Stimulated activated effector memory CD8-positive, alpha-beta T cell treated with anti-CD3 and anti-CD28 coated beads, Interleukin-12 subunit alpha, Interleukin-12 subunit beta, amount 100 ng/mL, for 72 hours (primary cell): ENCODE measurements around the gene ZNF766.
"Not testable (repeated sequence)": the region's sequence is repeated elsewhere in the genome, so short reads cannot be mapped to it uniquely, and the experiment has no call there.

Experiments
- ATAC-seq: fragments of 150-1000 bp; cut with Tn5 transposase; 2 replicates; pipeline ENCODE4 v1.10.0; 2021
- DNase-seq, 2 donors: peaks; one replicate each; pipeline ENCODE4 v3.0.0; 2021 to 2022; ENCODE audit warnings: low spot score in 2 of 2
- H3K27ac Mint-ChIP-seq: one replicate; pipeline ENCODE4 v1.8.0; 2022; ENCODE audit warnings: mild to moderate bottlenecking, mixed read lengths
- H3K36me3 Mint-ChIP-seq: one replicate; pipeline ENCODE4 v1.8.0; 2022; ENCODE audit warnings: mild to moderate bottlenecking, mixed read lengths
- H3K4me1 Mint-ChIP-seq: one replicate; pipeline ENCODE4 v1.8.0; 2022; ENCODE audit warnings: mixed read lengths
- H3K4me3 Mint-ChIP-seq: one replicate; pipeline ENCODE4 v1.8.0; 2022; ENCODE audit warnings: mild to moderate bottlenecking, mixed read lengths
- H3K9me3 Mint-ChIP-seq: one replicate; pipeline ENCODE4 v1.8.0; 2022; ENCODE audit warnings: mixed read lengths

Gene ZNF766

DNA sequence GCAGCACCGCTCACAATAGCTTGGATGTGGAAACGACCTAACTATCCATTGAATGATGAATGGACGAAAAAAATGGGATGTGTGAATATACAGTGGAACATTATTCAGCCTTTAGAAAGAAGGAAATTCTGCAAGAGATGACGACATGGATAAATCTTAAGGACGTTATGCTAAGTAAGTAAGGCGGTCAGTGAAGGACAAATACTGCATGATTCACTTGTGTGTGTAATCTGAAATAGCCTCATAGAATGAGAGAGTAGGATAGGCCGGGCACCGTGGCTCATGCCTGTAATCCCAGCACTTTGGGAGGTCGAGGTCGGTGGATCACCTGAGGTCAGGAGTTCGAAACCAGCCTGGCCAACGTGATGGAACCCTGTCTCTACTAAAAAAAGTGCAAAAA lies 25.4 kb upstream of the ZNF766 start:
- Mint-ChIP-seq H3K9me3 (no peaks in the 10 kb centered on the region), H3K27ac (no peak overlapping the region), H3K36me3 (no peaks in the 10 kb centered on the region), H3K4me3 (no peak overlapping the region), H3K4me1 (no peaks in the 10 kb centered on the region)
- no peak for DNase-seq
- ATAC-seq = no peak

DNA sequence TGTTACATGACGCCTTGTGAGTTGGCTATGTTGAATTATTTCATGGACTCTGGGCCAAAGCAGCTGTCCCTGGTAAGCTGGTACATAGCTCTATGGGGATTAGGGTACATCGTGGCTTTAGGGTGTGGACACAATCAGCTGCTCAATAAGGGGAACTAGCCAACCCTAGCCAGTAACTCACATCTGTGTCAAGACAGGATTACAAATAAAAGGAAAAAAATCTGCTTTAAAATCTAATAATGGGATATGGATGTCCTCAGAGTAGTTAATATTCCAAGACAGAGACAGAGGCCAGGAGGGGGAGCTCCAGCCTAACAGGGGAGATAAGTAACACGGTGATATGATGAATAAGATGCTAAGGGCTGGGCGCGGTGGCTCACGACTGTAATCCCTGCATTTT lies 21.1 kb upstream of the ZNF766 start:
- H3K9me3 Mint-ChIP-seq = no peaks in the 10 kb centered on the region
- peak; percentile 76 for ATAC-seq
- H3K27ac Mint-ChIP-seq = no peak overlapping the region
- no peaks in the 10 kb centered on the region for H3K36me3 Mint-ChIP-seq
- DNase-seq = no peak
- H3K4me1 Mint-ChIP-seq = no peaks in the 10 kb centered on the region
- H3K4me3 Mint-ChIP-seq = no peak overlapping the region

DNA sequence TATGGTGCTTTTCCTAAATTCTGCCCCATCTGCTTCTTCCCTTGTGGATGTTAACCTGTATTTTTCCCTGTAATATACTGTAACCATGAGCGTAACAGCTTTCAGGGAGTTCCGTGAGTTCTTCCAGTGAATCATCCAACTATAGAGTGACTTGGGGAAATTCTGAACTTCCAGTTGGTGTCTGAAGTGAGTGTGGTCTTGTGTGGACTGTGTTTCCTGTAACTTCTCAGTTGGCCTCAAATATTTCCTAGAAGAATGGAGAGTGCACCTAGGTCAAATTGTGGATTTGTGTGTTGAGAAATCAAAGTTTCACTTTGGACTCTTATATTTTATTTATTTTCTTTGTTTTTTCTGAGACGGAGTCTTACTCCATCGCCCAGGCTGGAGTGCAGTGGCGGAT lies 11.0 kb upstream of the ZNF766 start:
- Mint-ChIP-seq H3K4me3 (no peak overlapping the region), H3K9me3 (no peaks in the 10 kb centered on the region), H3K36me3 (no peaks in the 10 kb centered on the region), H3K4me1 (no peaks in the 10 kb centered on the region), H3K27ac (no peak overlapping the region)
- no peak for DNase-seq
- no peak for ATAC-seq

DNA sequence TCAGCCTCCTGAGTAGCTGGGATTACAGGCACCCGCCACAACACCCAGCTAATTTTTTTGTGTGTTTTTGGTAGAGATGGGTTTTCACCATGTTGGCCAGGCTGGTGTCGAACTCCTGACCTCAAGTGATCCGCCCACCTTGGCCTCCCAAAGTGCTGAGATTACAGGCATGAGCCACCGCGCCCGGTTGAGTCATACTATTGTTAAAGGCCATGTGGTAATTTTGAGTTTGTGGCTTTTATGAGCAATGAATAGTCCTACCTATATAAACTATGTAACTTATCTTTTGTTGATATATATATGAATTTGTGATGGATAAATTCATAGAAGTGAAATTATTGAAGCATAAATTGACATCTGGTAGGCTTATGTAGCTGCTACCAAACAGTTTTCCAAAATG lies 3.8 kb upstream of the ZNF766 start:
- DNase-seq, H3K4me1 Mint-ChIP-seq, H3K4me3 Mint-ChIP-seq, H3K27ac Mint-ChIP-seq, H3K9me3 Mint-ChIP-seq, ATAC-seq: not testable (repeated sequence)
- H3K36me3 Mint-ChIP-seq = peaks cover 15% of the 10 kb centered on the region

DNA sequence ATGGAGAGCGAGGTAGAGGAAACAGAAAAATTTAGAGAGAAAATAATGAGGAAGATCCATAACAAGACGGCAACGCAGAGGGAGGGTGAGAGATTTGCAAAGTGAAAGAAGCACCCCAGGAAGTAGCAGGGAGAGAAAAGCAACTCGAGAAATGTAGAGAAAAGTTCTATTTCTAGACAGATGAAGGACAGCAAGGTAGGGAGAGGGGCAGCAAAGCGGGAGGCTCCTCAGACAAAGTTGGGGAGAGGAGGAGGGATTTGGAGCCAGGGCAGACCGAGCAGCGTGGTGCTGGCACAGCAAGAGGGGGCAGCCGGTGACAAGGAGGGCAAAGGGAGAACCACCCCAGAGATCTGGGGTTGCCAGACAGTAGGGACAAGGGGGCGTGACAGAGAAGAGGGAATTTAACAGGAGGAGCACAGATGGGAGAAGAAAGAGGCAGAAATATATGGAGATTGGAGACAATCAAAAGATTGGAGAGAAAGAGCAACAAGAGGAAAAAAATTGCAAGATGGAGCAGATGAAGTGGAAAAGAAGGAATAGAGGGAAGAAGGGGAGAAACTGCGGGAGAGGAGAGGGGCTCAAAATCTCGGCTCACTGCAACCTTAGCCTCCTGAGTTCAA lies 989 bp downstream of the ZNF766 start:
- H3K9me3 Mint-ChIP-seq = no peaks in the 10 kb centered on the region
- H3K4me3 Mint-ChIP-seq = peak overlapping the region; percentile 94
- DNase-seq (peak in 1 of 2 donors; percentile 53), ATAC-seq (no peak)
- peak overlapping the region; percentile 97 for H3K27ac Mint-ChIP-seq
- H3K4me1 Mint-ChIP-seq = peaks cover 52% of the 10 kb centered on the region
- peaks cover 61% of the 10 kb centered on the region for H3K36me3 Mint-ChIP-seq

DNA sequence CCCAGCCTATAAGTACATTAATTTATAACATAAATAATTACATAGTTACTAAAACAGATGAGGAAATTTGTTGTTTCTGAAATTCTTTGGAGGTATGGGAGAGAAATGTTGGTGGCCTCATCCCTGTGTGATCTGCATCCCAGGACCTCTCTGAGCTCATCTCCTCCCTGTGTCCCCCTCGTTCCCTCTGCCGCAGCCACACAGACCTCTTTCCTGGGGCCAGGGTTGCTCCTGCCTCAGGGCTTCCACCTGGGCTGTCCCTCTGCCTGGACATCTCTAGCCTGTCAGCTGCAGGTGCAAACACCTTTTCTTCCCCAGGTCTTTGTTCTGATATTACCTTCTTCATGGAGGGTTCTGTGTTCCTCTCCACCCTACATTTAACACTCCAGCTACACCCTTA lies 3.9 kb downstream of the ZNF766 start:
- Mint-ChIP-seq H3K36me3 (peaks cover 82% of the 10 kb centered on the region), H3K27ac (peak overlapping the region; percentile 54), H3K4me1 (peaks cover 76% of the 10 kb centered on the region), H3K9me3 (no peaks in the 10 kb centered on the region), H3K4me3 (no peak overlapping the region)
- no peak for ATAC-seq
- no peak for DNase-seq

DNA sequence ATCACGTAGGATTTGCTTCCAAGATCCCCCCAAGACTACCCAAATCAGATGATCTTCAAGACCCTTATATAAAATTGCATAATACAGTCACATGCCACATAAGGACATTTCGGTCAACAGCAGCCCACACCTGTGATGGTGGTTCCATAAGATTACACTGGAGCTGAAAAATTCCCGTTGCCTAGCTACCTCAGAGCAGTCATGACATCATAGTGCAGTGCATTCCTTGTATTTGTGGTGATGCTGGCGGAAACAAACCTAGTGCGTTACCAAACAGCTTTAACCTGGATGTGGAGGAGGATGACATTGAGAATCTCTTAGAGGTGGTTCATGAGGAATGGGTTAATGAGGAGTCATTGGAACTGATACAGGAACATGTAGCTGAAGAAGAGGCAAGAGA lies 4.8 kb downstream of the ZNF766 start:
- Mint-ChIP-seq H3K9me3 (peaks cover 4% of the 10 kb centered on the region), H3K4me1 (peaks cover 85% of the 10 kb centered on the region), H3K27ac (peak overlapping the region; percentile 54), H3K36me3 (peaks cover 89% of the 10 kb centered on the region), H3K4me3 (no peak overlapping the region)
- DNase-seq (no peak), ATAC-seq (no peak)

DNA sequence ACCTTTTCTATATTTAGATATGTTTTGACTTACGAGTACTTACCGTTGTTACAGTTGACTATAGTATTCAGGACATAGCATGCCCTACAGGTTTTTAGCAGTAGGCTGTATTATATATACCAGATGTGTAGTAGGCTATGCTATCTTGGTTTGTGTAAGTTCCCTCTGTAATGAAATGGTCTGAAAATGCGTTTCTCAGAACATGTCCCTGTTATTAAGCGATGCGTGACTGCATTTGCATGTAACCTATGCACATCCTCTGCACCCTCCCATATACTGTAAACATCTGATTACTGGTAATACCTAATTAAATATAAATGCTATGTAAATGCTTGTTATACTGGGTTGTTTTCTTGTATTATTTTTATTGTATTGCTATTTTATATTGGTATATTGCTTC lies 6.6 kb downstream of the ZNF766 start:
- Mint-ChIP-seq H3K4me3 (no peak overlapping the region), H3K9me3 (peaks cover 7% of the 10 kb centered on the region), H3K27ac (peak overlapping the region; percentile 84), H3K36me3 (peaks cover 78% of the 10 kb centered on the region), H3K4me1 (peaks cover 77% of the 10 kb centered on the region)
- ATAC-seq (no peak), DNase-seq (no peak)

DNA sequence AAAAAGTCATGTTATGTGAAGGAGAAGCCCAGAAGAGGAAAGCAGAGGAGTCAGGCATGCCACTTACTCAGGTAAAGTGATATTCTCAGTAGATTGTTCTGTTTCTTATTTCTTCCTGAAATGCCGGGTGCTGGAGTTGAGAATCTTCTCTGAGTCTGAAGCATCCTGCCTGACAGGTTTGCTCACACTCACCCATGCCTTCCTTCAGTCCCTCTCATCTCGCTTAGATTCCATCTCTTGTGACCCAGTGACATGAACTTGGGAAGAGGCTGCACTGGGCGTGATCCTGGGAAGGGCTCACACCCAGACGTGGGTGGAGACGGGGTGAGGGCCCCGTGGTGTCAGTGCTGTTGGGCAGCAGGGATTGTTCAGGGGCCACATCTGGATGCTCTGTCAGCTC lies 8.1 kb downstream of the ZNF766 start:
- H3K27ac Mint-ChIP-seq = peak overlapping the region; percentile 26
- H3K4me3 Mint-ChIP-seq = no peak overlapping the region
- H3K9me3 Mint-ChIP-seq = peaks cover 7% of the 10 kb centered on the region
- peaks cover 70% of the 10 kb centered on the region for H3K36me3 Mint-ChIP-seq
- ATAC-seq (no peak), DNase-seq (no peak)
- H3K4me1 Mint-ChIP-seq = peaks cover 63% of the 10 kb centered on the region

DNA sequence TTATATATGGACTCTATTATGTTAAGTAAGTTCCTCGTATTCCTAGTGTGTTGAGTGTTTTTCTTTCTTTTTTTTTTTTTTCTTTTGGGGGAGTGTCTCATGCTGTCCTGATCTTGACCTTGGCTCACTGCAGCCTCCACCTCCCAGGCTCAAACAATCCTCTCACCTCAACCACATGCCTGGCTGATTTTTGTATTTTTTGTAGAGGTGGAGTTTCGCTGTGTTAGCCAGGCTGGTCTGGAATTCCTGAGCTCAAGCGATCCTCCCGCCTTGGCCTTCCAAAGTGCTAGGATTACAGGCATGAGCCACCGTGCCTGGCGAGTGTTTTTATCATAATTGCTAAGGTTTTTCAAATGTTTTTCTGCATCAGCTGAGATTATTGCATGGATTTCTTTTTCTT lies 16.9 kb downstream of the ZNF766 start:
- ATAC-seq = no peak

DNA sequence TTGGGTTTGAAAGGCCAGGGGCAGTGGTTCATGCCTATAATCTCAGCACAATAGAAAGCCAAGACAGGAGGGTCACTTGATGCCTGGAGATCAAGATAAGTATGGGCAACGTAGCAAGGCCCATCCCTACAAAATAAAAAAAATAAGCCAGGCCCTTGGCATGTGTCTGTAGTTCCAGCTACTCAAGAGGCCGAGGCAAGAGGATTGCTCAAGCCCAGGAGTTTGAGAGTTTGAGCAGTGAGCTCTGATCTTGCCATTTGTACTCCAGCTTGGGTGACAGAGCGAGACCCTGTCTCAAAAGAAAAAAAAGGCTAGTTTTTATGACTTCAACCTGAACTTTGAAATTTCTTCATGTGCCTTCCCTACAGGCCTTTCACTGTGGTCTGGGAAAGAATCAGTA lies 22.4 kb downstream of the ZNF766 start:
- Mint-ChIP-seq H3K4me3 (no peak overlapping the region), H3K9me3 (no peaks in the 10 kb centered on the region), H3K27ac (no peak overlapping the region), H3K4me1 (no peaks in the 10 kb centered on the region), H3K36me3 (peaks cover 68% of the 10 kb centered on the region)
- ATAC-seq = no peak
- no peak for DNase-seq

More for the DNA sequence above, 16.9 kb downstream of the ZNF766 start:
- Mint-ChIP-seq H3K4me1 (peaks cover 7% of the 10 kb centered on the region), H3K4me3 (no peak overlapping the region), H3K36me3 (peaks cover 95% of the 10 kb centered on the region), H3K9me3 (peaks cover 7% of the 10 kb centered on the region), H3K27ac (no peak overlapping the region)
- no peak for DNase-seq

DNA sequence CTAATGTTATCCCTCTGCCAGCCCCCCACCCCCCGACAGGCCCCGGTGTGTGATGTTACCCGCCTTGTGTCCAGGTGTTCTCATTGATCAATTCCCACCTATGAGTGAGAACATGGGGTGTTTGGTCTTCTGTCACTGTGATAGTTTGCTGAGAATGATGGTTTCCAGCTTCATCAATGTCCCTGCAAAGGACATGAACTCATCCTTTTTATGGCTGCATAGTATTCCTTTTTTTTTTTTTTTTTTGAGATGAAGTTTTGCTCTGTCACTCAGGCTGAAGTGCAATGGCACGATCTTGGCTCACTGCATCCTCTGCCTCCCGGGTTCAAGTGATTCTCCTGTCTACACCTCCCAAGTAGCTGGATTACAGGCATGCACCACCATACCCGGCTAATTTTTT lies 23.6 kb downstream of the ZNF766 start:
- not testable (repeated sequence) for H3K4me3 Mint-ChIP-seq, DNase-seq

DNA sequence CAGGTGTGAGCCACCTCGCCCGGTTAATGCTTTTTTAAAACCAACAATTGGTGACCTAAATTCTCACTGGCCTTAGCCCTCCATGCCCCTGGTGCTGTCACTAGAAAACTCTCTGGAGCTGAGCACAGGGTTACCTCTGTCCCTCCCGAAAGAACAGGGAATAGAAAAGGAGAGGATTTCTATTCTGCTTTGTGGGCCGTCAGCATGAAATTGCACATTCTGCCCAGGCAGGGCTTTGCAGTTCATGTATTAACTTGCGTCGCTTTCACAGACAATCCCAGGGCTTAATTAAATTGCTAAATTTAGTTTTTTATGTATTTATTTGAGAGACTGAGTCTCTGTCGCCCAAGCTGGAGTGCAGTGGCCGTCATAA lies 27.0 kb downstream of the ZNF766 start:
- ATAC-seq (peak; percentile 15), DNase-seq (no peak)
- Mint-ChIP-seq H3K4me1 (peaks cover 20% of the 10 kb centered on the region), H3K27ac (peak overlapping the region; percentile 100), H3K36me3 (peaks cover 62% of the 10 kb centered on the region), H3K4me3 (peak overlapping the region; percentile 82), H3K9me3 (peaks cover 10% of the 10 kb centered on the region)

More for the DNA sequence above, 23.6 kb downstream of the ZNF766 start:
- peaks cover 11% of the 10 kb centered on the region for H3K4me1 Mint-ChIP-seq
- H3K27ac Mint-ChIP-seq, ATAC-seq, H3K9me3 Mint-ChIP-seq: not testable (repeated sequence)
- H3K36me3 Mint-ChIP-seq = peaks cover 68% of the 10 kb centered on the region

DNA sequence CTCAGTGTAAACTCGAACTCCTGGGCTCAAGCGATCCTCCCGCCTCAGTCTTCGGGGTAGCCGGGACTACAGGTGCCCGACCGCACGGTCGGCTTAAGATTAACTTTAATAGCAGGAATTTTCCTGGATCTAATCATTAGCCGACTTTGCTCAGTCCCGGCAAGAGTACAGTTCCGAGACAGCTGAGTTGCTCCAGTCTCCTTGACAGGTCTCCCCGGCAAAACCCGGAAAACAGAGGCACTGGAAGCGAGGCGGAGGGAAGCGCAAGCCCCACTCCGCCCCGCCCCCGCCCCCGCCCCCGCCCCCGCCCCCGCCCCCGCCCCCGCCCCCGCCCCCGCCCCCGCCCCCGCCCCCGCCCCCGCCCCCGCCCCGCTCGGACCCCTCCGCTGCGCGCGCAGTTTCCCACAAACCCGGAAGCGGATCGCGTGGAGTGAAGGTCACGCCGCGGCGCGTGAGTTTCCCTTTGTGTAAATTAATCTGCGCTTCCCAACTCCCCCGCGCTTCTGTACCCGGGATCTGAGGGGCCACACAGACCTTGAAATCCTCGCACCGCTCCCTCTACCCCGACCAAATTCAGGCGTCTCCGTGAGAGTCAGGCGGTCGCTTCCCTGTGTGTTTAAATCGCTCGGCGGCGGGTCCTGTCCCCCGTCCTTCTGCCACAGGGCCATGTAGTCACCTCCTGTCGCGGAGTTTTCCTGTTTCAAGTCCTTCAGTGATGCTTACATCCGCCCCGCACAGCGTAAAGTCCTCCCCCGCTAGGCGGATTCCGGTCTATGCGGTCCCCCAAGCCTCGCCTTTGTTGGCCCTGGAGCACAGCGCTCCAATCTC lies 27.6 kb downstream of the ZNF766 start, which contains the start of gene ZNF480:
TSS of gene ZNF480 (plus strand) at position 397 of the 828 bp plus-strand sequence. CDS start 3,244 bp downstream, outside the sequence.
- H3K27ac Mint-ChIP-seq = peak within 1 kb of the TSS; percentile 100
- peak; percentile 61 to 84 for DNase-seq
- peak; percentile 92 for ATAC-seq
- H3K4me1 Mint-ChIP-seq = peaks cover 20% of the 10 kb centered on the region
- H3K4me3 Mint-ChIP-seq = peak within 1 kb of the TSS; percentile 82
- peaks cover 66% of the 10 kb centered on the region for H3K36me3 Mint-ChIP-seq
- peaks cover 13% of the 10 kb centered on the region for H3K9me3 Mint-ChIP-seq

DNA sequence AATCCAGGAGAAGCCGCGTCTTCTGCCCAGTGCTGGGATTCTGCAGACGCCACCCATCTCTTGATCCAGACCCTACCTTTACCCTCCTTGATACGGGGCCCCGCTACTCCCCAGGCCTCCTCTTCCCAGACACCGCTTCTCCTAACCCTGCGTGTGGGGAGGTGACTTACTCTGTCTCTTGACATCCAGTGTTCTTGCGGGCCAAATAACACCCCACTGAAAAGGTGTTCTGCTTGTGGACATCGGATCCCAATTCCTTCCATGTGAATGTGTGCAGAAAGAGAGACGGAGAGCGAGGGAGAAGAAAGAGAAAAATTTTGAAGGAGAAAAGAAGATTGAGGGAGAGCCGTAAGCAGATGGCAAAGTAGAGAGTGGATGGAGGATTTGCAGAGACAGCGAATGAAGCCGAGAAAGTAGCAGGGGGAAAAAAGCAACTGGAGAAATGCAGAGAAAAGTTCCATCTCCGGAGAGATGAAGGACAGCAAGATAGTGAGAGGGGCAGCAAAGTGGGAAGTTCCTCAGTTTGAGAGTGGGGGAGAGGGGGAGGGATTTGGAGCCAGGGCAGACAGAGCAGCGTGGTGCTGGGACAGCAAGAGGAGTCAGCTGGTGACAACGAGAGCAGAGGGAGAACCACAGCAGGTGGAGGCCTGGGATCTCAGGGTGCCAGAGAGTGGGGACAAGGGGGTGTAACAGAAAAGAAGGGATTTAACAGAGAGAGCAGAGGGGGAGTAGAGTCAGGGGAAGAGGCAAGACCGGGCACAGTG lies 28.4 kb downstream of the ZNF766 start:
- DNase-seq (no peak), ATAC-seq (no peak)
- Mint-ChIP-seq H3K27ac (peak overlapping the region; percentile 100), H3K4me1 (peaks cover 20% of the 10 kb centered on the region), H3K36me3 (peaks cover 73% of the 10 kb centered on the region), H3K9me3 (peaks cover 17% of the 10 kb centered on the region), H3K4me3 (peak overlapping the region; percentile 82)
